OCI-LY1 (cell line): ENCODE data around the gene TMEM178B.

ENCODE experiments used
- EZH2 ChIP-seq: fragments of 200-600 bp; sonication (generic), shearing (Covaris generic); IDR thresholded peaks from 2 replicates; pipeline ENCODE4 v1.8.0; 2017; ENCODE audit warnings: borderline replicate concordance, mixed run types, mild to moderate bottlenecking, antibody characterized with exemption, low read length, moderate library complexity, mixed read lengths
- TF ChIP-seq, protein P1 (sequence below): fragments of 200-600 bp; sonication (generic), shearing (Covaris generic); IDR thresholded peaks from 2 replicates; pipeline ENCODE4 v1.5.1; 2017; ENCODE audit warnings: mild to moderate bottlenecking, antibody characterized with exemption, low read length, moderate library complexity, mixed read lengths

DNA sequence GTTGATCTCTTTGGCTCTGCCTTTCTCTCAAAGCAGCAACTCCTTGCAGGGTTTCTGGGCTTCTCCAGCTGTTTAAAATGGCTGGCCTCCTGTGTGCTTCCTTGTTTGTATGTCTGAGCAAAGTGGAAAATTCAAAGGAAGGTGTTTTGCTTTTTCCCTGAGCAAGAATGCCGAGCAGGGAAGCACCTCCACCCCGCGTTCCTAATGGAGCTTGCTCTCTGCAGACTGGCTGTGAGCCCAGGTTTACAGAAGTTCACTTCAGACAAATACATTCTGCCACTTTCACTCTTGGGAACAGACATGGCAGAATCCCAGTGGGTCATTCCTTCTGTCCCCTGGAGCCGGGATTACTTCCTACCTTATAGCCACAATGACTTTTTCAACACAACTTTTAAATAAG lies 295.6 kb downstream of the TMEM178B start:
- TF ChIP-seq, protein P1, sequence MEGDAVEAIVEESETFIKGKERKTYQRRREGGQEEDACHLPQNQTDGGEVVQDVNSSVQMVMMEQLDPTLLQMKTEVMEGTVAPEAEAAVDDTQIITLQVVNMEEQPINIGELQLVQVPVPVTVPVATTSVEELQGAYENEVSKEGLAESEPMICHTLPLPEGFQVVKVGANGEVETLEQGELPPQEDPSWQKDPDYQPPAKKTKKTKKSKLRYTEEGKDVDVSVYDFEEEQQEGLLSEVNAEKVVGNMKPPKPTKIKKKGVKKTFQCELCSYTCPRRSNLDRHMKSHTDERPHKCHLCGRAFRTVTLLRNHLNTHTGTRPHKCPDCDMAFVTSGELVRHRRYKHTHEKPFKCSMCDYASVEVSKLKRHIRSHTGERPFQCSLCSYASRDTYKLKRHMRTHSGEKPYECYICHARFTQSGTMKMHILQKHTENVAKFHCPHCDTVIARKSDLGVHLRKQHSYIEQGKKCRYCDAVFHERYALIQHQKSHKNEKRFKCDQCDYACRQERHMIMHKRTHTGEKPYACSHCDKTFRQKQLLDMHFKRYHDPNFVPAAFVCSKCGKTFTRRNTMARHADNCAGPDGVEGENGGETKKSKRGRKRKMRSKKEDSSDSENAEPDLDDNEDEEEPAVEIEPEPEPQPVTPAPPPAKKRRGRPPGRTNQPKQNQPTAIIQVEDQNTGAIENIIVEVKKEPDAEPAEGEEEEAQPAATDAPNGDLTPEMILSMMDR: no peak
- TF ChIP-seq EZH2: no peak
